ENCODE data around the gene SASH3. TPM values are rescaled to one million over a fixed set of nuclear protein-coding genes. Genes with fewer than 3 reads are reported as not detected.

SASH3 gene
- total RNA-seq, 6 experiments from 2014 or later = 1.7 to 5.7 (median 3.3) TPM

- WGBS (ENCODE audit: insufficient coverage, low coverage, low lambda C conversion rate, missing lambda C conversion rate) = 51% methylated on average over 9 of the region's 11 CpGs
- TF ChIP-seq POLR2A (IDR thresholded peaks at IDR 0.05) = no peak
- TF ChIP-seq, protein P1, sequence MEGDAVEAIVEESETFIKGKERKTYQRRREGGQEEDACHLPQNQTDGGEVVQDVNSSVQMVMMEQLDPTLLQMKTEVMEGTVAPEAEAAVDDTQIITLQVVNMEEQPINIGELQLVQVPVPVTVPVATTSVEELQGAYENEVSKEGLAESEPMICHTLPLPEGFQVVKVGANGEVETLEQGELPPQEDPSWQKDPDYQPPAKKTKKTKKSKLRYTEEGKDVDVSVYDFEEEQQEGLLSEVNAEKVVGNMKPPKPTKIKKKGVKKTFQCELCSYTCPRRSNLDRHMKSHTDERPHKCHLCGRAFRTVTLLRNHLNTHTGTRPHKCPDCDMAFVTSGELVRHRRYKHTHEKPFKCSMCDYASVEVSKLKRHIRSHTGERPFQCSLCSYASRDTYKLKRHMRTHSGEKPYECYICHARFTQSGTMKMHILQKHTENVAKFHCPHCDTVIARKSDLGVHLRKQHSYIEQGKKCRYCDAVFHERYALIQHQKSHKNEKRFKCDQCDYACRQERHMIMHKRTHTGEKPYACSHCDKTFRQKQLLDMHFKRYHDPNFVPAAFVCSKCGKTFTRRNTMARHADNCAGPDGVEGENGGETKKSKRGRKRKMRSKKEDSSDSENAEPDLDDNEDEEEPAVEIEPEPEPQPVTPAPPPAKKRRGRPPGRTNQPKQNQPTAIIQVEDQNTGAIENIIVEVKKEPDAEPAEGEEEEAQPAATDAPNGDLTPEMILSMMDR (IDR thresholded peaks at IDR 0.05) = no peak
- no peak overlapping the region for H3K27ac ChIP-seq
- H3K9me3 ChIP-seq = no peaks in the 10 kb centered on the region
- no peaks in the 10 kb centered on the region for H3K36me3 ChIP-seq
- no peaks in the 10 kb centered on the region for H3K4me1 ChIP-seq
- no peak overlapping the region for H3K4me3 ChIP-seq
- intact Hi-C loops (cut with DNase I) = no loop called here
- DNase-seq = no peak
- H3K27me3 ChIP-seq = no peaks in the 10 kb centered on the region
- ATAC-seq = no peak
These were observed 5.6 kb downstream of the SASH3 start for GRCh38 chrX:129785160-129785947.

DNA sequence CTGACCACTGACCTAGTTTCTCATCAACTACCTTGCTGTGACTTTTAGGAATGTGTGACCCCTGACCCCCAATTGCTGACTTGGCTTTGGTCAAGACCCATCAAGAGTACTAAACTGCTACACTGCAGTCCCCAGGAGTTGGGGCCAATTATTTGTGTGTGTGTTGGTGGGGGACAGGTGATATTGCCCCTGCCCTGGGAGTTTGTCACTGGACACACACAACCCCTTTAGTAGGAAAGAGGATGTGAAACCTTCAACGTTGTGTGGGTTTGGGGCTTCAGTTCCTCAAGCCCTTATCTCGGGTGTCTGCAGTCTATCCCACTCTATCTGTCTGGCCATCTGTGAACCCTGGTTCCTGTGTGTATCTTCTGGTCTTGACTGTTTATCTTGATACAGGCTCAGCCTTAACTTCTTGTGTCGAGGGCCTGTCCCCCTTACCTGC, 6.5 kb downstream of the SASH3 start:
- ATAC-seq (peak in 1 of 4 donors; percentile 24), DNase-seq (no peak)
- WGBS (ENCODE audit: insufficient coverage, low coverage, low lambda C conversion rate, missing lambda C conversion rate) = 75% methylated on average over 1 of the region's 3 CpGs
- Histone ChIP-seq H3K9me3 (no peaks in the 10 kb centered on the region), H3K27me3 (no peaks in the 10 kb centered on the region), H3K4me3 (no peak overlapping the region), H3K36me3 (no peaks in the 10 kb centered on the region), H3K27ac (no peak overlapping the region), H3K4me1 (no peaks in the 10 kb centered on the region)
- intact Hi-C loops (cut with DNase I) = no loop called here
- TF ChIP-seq, protein P1 (IDR thresholded peaks at IDR 0.05) = no peak
- no peak for TF ChIP-seq POLR2A (IDR thresholded peaks at IDR 0.05)

DNA sequence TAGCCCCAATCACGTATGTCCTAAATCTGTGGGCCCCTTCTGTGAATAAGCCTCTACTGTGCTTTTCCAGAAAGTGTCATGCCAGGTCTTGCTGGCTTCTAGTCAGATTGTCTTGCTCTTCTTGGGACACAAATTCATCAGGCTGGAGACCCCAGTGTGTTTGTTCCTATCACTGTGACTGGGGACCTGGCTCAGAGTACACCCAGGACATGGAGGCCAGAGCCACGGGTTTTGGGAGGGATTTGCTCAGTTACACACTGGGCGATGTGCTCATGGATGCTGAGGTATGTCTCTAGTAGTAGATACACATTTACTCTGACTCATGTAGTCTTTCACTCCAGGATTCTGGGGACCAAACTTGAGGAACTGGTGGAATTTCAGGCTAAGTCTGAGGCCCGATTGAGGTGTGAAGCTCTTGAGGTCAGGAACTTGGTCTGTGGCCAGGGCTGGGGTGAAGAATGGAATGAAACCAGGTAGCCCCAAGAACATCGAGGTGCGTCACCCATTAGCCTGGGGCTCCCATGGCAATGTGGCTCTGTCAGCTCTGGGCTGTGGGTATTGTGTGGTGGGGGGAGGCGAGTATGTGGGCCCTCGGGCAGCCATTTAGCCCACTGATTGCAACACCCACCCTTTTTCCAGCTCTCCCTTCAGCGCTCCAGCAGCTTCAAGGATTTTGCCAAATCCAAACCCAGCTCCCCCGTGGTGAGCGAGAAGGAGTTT, 7.7 kb downstream of the SASH3 start:
- Histone ChIP-seq H3K9me3 (no peaks in the 10 kb centered on the region), H3K36me3 (no peaks in the 10 kb centered on the region), H3K27ac (no peak overlapping the region), H3K4me1 (no peaks in the 10 kb centered on the region), H3K27me3 (no peaks in the 10 kb centered on the region), H3K4me3 (no peak overlapping the region)
- no peak for TF ChIP-seq POLR2A (IDR thresholded peaks at IDR 0.05)
- TF ChIP-seq, protein P1 (IDR thresholded peaks at IDR 0.05) = no peak
- ATAC-seq (no peak), DNase-seq (no peak)
- intact Hi-C loops (cut with DNase I) = no loop called here
- WGBS (ENCODE audit: insufficient coverage, low coverage, low lambda C conversion rate, missing lambda C conversion rate) = 59% methylated on average over 6 of the region's 11 CpGs

DNA sequence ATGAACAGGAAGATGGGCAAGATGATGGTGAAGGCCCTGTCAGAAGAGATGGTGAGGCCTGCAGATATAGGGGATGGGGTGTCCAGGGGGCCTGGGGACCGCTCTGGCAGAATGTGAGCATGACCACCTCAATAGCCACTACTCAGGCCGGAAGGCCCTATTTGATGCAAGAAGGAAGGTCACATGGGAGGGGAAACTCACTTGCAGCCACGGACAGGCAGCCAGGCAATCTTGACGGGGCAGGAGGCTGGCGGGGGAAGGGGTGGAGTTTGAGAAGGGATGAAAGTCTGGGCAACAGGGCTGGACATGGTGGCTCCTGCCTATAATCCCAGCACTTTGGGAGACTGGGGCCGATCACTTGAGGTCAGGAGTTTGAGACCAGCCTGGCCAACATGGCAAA, 8.8 kb downstream of the SASH3 start:
- no peaks in the 10 kb centered on the region for H3K27me3 ChIP-seq
- H3K27ac ChIP-seq = no peak overlapping the region
- 58% methylated on average over 2 of the region's 6 CpGs for WGBS (ENCODE audit: insufficient coverage, low coverage, low lambda C conversion rate, missing lambda C conversion rate)
- ATAC-seq (no peak), DNase-seq (no peak)
- no peak overlapping the region for H3K4me3 ChIP-seq
- no peaks in the 10 kb centered on the region for H3K36me3 ChIP-seq
- no peaks in the 10 kb centered on the region for H3K9me3 ChIP-seq
- TF ChIP-seq, protein P1 (IDR thresholded peaks at IDR 0.05) = no peak
- no peak for TF ChIP-seq POLR2A (IDR thresholded peaks at IDR 0.05)
- intact Hi-C loops (cut with DNase I) = no loop called here
- H3K4me1 ChIP-seq = no peaks in the 10 kb centered on the region
